Aorta (tissue), 5 donors: ENCODE results near the gene VEZT. TPM values are rescaled to one million over a fixed set of nuclear protein-coding genes. Genes with fewer than 3 reads are reported as not detected.
"Not testable (repeated sequence)": the region's sequence is repeated elsewhere in the genome, so short reads cannot be mapped to it uniquely, and the experiment has no call there.

Experiments
- ATAC-seq: fragments of 200-7000 bp; cut with Tn5 transposase; one replicate; pipeline ENCODE4 v1.9.1; 2022; ENCODE audit warnings: moderate library complexity; ENCODE audit not compliant: low FRiP score
- DNase-seq, 2 donors: peaks; one replicate each; pipeline ENCODE4 v3.0.0-alpha.2; 2020
- H3K27ac ChIP-seq, 2 donors: one replicate each; pipeline ENCODE4 v1.5.1; 2013; ENCODE audit warnings: low read length in 2 of 2, mild to moderate bottlenecking in 2 of 2, moderate library complexity in 2 of 2, control low read depth in 1 of 2, inconsistent platforms in 1 of 2, low read depth in 1 of 2
- H3K27me3 ChIP-seq, 2 donors: one replicate each; pipeline ENCODE4 v1.6.1; 2013; ENCODE audit warnings: control low read depth in 1 of 2, low read length in 1 of 2, mild to moderate bottlenecking in 1 of 2, moderate library complexity in 1 of 2; ENCODE audit not compliant: insufficient read depth in 2 of 2, control insufficient read depth in 1 of 2
- H3K36me3 ChIP-seq, 2 donors: one replicate each; pipeline ENCODE4 v1.6.1; 2013; ENCODE audit warnings: control low read depth in 1 of 2, low read length in 1 of 2, mild to moderate bottlenecking in 1 of 2; ENCODE audit not compliant: insufficient read depth in 2 of 2, control insufficient read depth in 1 of 2
- H3K4me1 ChIP-seq, 2 donors: one replicate each; pipeline ENCODE4 v1.6.1; 2013; ENCODE audit warnings: low read length in 2 of 2, control low read depth in 1 of 2, mild to moderate bottlenecking in 1 of 2, moderate library complexity in 1 of 2; ENCODE audit not compliant: insufficient read depth in 2 of 2, control insufficient read depth in 1 of 2
- H3K4me3 ChIP-seq, 2 donors: one replicate each; pipeline ENCODE4 v1.5.1; 2013; ENCODE audit warnings: low read length in 2 of 2, control low read depth in 1 of 2, mild to moderate bottlenecking in 1 of 2
- H3K9me3 ChIP-seq: one replicate; pipeline ENCODE4 v1.6.1; 2013; ENCODE audit warnings: mild to moderate bottlenecking, low read length; ENCODE audit not compliant: control insufficient read depth
- WGBS, 2 donors: extraction: QIAGEN DNeasy Blood & Tissue Kit; methylation state at CpG; one replicate each; pipeline ENCODE4 v1.1.7; 2013; 5-methylcytosine and 5-hydroxymethylcytosine counted together
- intact Hi-C, 2 donors: fragments of 100-400 bp; cut with DNase I; formaldehyde crosslinking; loops; one replicate each; pipeline versions ENCODE4 v1.14.2 to v1.15.0; 2022
- polyA plus RNA-seq, 2 donors: library from polyadenylated mRNA; stranded (reverse); fragments of 200-250 nt; gene quantifications; one replicate each; pipeline ENCODE4 v1.2.3, GENCODE V29; 2013
- total RNA-seq, 2 donors: library from RNA; stranded (reverse); fragmentation: NEBNext Ultra II Directional; extraction: Animal tissue kit (Norgen Biotek cat#: 25700); gene quantifications; one replicate each; pipeline ENCODE4 v1.2.1, GENCODE V29; 2021
- donor health status: healthy with polysubstance abuse.
- donor health status: Bipolar disorder and iron deficiency.
- donor health status: DM: no; HTN: no; CAD: no.
- donor health status: DM: no; HTN: no; CAD: no.
- donor health status: DM: yes; HTN: yes; CAD: no.

VEZT gene
- total and polyA plus RNA-seq, 4 donors = 39.0 to 103 (median 68.9) TPM

- H3K27me3 ChIP-seq = no peaks in the 10 kb centered on the region
- H3K4me3 ChIP-seq = no peak overlapping the region
- H3K4me1 ChIP-seq = peaks cover 0 to 2% of the 10 kb centered on the region in 2 donors
- DNase-seq (no peak), ATAC-seq (no peak)
- intact Hi-C loops = no loop called here
- H3K9me3 ChIP-seq = no peaks in the 10 kb centered on the region
- H3K36me3 ChIP-seq = no peaks in the 10 kb centered on the region
- WGBS, 2 donors = 69 to 83% methylated on average over 3 of the region's 3 CpGs
- no peak overlapping the region for H3K27ac ChIP-seq
Observed at GRCh38 chr12:95321516-95322246, 104.1 kb downstream of the VEZT start.

GRCh38 chr12:95322326-95322725 is 104.7 kb downstream of the VEZT start:
- Histone ChIP-seq H3K4me1 (peaks cover 0 to 2% of the 10 kb centered on the region in 2 donors), H3K9me3 (no peaks in the 10 kb centered on the region), H3K36me3 (no peaks in the 10 kb centered on the region), H3K27ac (no peak overlapping the region), H3K27me3 (no peaks in the 10 kb centered on the region), H3K4me3 (no peak overlapping the region)
- ATAC-seq (no peak), DNase-seq (no peak)
- WGBS, 2 donors = 80 to 82% methylated on average over 4 of the region's 4 CpGs
- intact Hi-C loops = no loop called here

GRCh38 chr12:95323212-95323611 is 105.6 kb downstream of the VEZT start:
- Histone ChIP-seq H3K27ac (no peak overlapping the region), H3K36me3 (no peaks in the 10 kb centered on the region), H3K9me3 (no peaks in the 10 kb centered on the region), H3K4me3 (no peak overlapping the region), H3K27me3 (no peaks in the 10 kb centered on the region), H3K4me1 (peaks cover 0 to 2% of the 10 kb centered on the region in 2 donors)
- ATAC-seq (no peak), DNase-seq (no peak)
- intact Hi-C loops = no loop called here

GRCh38 chr12:95324246-95324645 is 106.6 kb downstream of the VEZT start:
- H3K36me3 ChIP-seq, H3K27me3 ChIP-seq, intact Hi-C loops, H3K27ac ChIP-seq, ATAC-seq, H3K4me3 ChIP-seq, H3K4me1 ChIP-seq, H3K9me3 ChIP-seq: not testable (repeated sequence)
- 34% methylated on average over 7 of the region's 7 CpGs for WGBS, 2 donors
- DNase-seq = peak; percentile 71 to 79

GRCh38 chr12:95325501-95325900 is 107.9 kb downstream of the VEZT start:
- 98 to 99% methylated on average over 4 of the region's 4 CpGs for WGBS, 2 donors
- H3K4me1 ChIP-seq = peaks cover 0 to 2% of the 10 kb centered on the region in 2 donors
- intact Hi-C loops = no loop called here
- no peaks in the 10 kb centered on the region for H3K36me3 ChIP-seq
- H3K9me3 ChIP-seq = no peaks in the 10 kb centered on the region
- no peaks in the 10 kb centered on the region for H3K27me3 ChIP-seq
- H3K4me3 ChIP-seq = no peak overlapping the region
- H3K27ac ChIP-seq = no peak overlapping the region
- no peak for ATAC-seq
- no peak for DNase-seq

- ATAC-seq (no peak), DNase-seq (no peak)
- WGBS, 2 donors = 18 to 30% methylated on average over 1 of the region's 1 CpG
- no peaks in the 10 kb centered on the region for H3K36me3 ChIP-seq
- no peak overlapping the region for H3K4me3 ChIP-seq
- H3K9me3 ChIP-seq = no peaks in the 10 kb centered on the region
- intact Hi-C loops = no loop called here
- no peaks in the 10 kb centered on the region for H3K27me3 ChIP-seq
- peaks cover 0 to 2% of the 10 kb centered on the region in 2 donors for H3K4me1 ChIP-seq
- H3K27ac ChIP-seq = no peak overlapping the region
Observed at GRCh38 chr12:95326445-95326844, 108.8 kb downstream of the VEZT start.

- H3K27me3 ChIP-seq = no peaks in the 10 kb centered on the region
- 84 to 85% methylated on average over 5 of the region's 5 CpGs for WGBS, 2 donors
- no peak overlapping the region for H3K27ac ChIP-seq
- DNase-seq = no peak
- no peak for ATAC-seq
- H3K4me1 ChIP-seq = peaks cover 0 to 2% of the 10 kb centered on the region in 2 donors
- H3K36me3 ChIP-seq = no peaks in the 10 kb centered on the region
- H3K4me3 ChIP-seq = no peak overlapping the region
- no peaks in the 10 kb centered on the region for H3K9me3 ChIP-seq
- intact Hi-C loops = no loop called here
Observed at GRCh38 chr12:95326855-95327254, 109.2 kb downstream of the VEZT start.

- no peak for ATAC-seq
- Histone ChIP-seq H3K27me3 (no peaks in the 10 kb centered on the region), H3K27ac (no peak overlapping the region), H3K36me3 (no peaks in the 10 kb centered on the region), H3K9me3 (no peaks in the 10 kb centered on the region), H3K4me1 (no peaks in the 10 kb centered on the region), H3K4me3 (no peak overlapping the region)
- intact Hi-C loops = no loop called here
- no peak for DNase-seq
Observed at GRCh38 chr12:95328708-95329107, 111.1 kb downstream of the VEZT start.

GRCh38 chr12:95335948-95336347 is 118.3 kb downstream of the VEZT start:
- no peak overlapping the region for H3K4me3 ChIP-seq
- H3K36me3 ChIP-seq = no peaks in the 10 kb centered on the region
- DNase-seq (no peak), ATAC-seq (no peak)
- H3K9me3 ChIP-seq = no peaks in the 10 kb centered on the region
- no peaks in the 10 kb centered on the region for H3K27me3 ChIP-seq
- no peaks in the 10 kb centered on the region for H3K4me1 ChIP-seq
- WGBS, 2 donors = 12 to 14% methylated on average over 4 of the region's 4 CpGs
- H3K27ac ChIP-seq = peak overlapping the region; percentile 48 to 59
- intact Hi-C loops = loop anchor here (1.0 to 10.0 kb wide), 7 partner anchors 119 to 791 kb away; partner anchors contain the start of genes FGD6 (in 1 of the 2), NR2C1 (in 1 of the 2) and VEZT (in 1 of the 2)
